WTC11 (cell line): ENCODE results near the gene EXOC3L4.

Experiments
- FOXP1 ChIP-seq: sonication (generic); formaldehyde crosslinking; IDR thresholded peaks from 2 replicates; pipeline ENCODE4 v1.8.0; 2022; ENCODE audit warnings: missing genetic modification reagents, mild to moderate bottlenecking, moderate library complexity, borderline replicate concordance
- MYBL2 ChIP-seq: sonication (generic); formaldehyde crosslinking; IDR thresholded peaks from 2 replicates; pipeline ENCODE4 v1.8.1; 2023; ENCODE audit warnings: mild to moderate bottlenecking, moderate library complexity, missing genetic modification reagents
- PRRX2 ChIP-seq: fragments of 250-450 bp; sonication (Bioruptor Pico); IDR thresholded peaks from 2 replicates; pipeline ENCODE4 v1.8.0; 2021; ENCODE audit warnings: mild to moderate bottlenecking
- TF ChIP-seq, protein P1 (sequence below): fragments of 200-600 bp; IDR thresholded peaks from 2 replicates; pipeline ENCODE4 v1.8.0; 2022; ENCODE audit warnings: antibody characterized with exemption
- TF ChIP-seq, protein P2 (sequence below): sonication (generic); formaldehyde crosslinking; IDR thresholded peaks from 2 replicates; pipeline ENCODE4 v1.8.1; 2023; ENCODE audit warnings: mild to moderate bottlenecking, moderate library complexity, missing genetic modification reagents
- TF ChIP-seq, protein P3 (sequence below): sonication (generic); formaldehyde crosslinking; IDR thresholded peaks from 2 replicates; pipeline ENCODE4 v1.8.0; 2023; ENCODE audit warnings: missing genetic modification reagents
- TF ChIP-seq, protein P4 (sequence below): sonication (generic); formaldehyde crosslinking; IDR thresholded peaks from 2 replicates; pipeline ENCODE4 v1.8.0; 2022; ENCODE audit warnings: mild to moderate bottlenecking, missing genetic modification reagents

DNA sequence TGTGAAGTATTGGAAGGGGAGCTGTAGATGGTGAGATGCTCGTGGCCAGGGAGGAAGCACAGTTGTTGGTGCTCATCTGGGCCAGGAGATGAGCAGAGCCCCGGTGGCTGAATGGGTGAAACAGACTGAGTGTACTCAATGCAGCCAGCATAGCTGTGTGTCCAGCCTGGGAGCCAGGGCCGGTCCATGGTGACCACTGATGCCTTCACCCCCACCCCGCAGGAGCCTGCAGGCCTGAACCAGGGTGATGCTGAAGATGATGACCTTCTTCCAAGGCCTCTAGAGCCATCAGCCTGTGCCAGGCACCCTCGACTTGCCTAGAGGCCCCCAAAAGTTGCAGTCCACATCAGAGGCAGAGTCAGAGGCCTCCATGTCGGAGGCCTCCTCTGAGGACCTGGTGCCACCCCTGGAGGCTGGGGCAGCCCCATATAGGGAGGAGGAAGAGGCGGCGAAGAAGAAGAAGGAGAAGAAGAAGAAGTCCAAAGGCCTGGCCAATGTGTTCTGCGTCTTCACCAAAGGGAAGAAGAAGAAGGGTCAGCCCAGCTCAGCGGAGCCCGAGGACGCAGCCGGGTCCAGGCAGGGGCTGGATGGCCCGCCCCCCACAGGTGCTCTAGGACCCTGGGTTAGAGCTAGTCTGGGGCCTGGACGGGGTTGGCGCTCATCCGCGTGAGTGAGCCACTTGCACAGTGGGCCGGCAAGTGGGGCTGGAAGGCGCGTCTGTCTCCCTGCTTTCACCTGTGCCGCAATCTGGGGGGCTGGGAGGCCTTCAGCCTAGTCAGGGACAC is 31.8 kb downstream of the EXOC3L4 start:
- TF ChIP-seq, protein P1, sequence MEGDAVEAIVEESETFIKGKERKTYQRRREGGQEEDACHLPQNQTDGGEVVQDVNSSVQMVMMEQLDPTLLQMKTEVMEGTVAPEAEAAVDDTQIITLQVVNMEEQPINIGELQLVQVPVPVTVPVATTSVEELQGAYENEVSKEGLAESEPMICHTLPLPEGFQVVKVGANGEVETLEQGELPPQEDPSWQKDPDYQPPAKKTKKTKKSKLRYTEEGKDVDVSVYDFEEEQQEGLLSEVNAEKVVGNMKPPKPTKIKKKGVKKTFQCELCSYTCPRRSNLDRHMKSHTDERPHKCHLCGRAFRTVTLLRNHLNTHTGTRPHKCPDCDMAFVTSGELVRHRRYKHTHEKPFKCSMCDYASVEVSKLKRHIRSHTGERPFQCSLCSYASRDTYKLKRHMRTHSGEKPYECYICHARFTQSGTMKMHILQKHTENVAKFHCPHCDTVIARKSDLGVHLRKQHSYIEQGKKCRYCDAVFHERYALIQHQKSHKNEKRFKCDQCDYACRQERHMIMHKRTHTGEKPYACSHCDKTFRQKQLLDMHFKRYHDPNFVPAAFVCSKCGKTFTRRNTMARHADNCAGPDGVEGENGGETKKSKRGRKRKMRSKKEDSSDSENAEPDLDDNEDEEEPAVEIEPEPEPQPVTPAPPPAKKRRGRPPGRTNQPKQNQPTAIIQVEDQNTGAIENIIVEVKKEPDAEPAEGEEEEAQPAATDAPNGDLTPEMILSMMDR: no peak
- no peak for TF ChIP-seq PRRX2
- TF ChIP-seq, protein P2, sequence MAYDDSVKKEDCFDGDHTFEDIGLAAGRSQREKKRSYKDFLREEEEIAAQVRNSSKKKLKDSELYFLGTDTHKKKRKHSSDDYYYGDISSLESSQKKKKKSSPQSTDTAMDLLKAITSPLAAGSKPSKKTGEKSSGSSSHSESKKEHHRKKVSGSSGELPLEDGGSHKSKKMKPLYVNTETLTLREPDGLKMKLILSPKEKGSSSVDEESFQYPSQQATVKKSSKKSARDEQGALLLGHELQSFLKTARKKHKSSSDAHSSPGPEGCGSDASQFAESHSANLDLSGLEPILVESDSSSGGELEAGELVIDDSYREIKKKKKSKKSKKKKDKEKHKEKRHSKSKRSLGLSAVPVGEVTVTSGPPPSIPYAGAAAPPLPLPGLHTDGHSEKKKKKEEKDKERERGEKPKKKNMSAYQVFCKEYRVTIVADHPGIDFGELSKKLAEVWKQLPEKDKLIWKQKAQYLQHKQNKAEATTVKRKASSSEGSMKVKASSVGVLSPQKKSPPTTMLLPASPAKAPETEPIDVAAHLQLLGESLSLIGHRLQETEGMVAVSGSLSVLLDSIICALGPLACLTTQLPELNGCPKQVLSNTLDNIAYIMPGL (CRISPR knock-in tag): no peak
- TF ChIP-seq, protein P3, sequence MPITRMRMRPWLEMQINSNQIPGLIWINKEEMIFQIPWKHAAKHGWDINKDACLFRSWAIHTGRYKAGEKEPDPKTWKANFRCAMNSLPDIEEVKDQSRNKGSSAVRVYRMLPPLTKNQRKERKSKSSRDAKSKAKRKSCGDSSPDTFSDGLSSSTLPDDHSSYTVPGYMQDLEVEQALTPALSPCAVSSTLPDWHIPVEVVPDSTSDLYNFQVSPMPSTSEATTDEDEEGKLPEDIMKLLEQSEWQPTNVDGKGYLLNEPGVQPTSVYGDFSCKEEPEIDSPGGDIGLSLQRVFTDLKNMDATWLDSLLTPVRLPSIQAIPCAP (CRISPR knock-in tag): no peak
- TF ChIP-seq MYBL2 (CRISPR knock-in tag): no peak
- TF ChIP-seq FOXP1 (CRISPR knock-in tag): no peak
- TF ChIP-seq, protein P4, sequence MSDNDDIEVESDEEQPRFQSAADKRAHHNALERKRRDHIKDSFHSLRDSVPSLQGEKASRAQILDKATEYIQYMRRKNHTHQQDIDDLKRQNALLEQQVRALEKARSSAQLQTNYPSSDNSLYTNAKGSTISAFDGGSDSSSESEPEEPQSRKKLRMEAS (CRISPR knock-in tag): no peak
